AG04449 (cell line): ENCODE measurements around the gene IL20RA.

Source experiments
- CTCF ChIA-PET: fragments of 350-600 bp; formaldehyde crosslinking; extraction: SDS; loops from one replicate; lab custom pipeline; 2021; ENCODE audit warnings: antibody characterized with exemption; lab: Yijun Ruan, JAX
- POLR2A ChIA-PET: fragments of 400-600, 350-600 bp; formaldehyde crosslinking; extraction: SDS; loops from one replicate; lab custom pipeline; 2020; ENCODE audit warnings: antibody characterized with exemption, inconsistent platforms; lab: Yijun Ruan, JAX
- DNase-seq: peaks from one replicate; pipeline ENCODE4 v3.0.0-alpha.2; 2010; ENCODE audit warnings: low read depth, low spot score
- H3K4me3 ChIP-seq: 2 replicates; pipeline ENCODE4 v1.5.1; 2011; ENCODE audit warnings: low read depth, mild to moderate bottlenecking, control low read depth, low read length
- TF ChIP-seq, protein P1 (sequence below): IDR thresholded peaks from one replicate; pipeline ENCODE4 v1.5.1; 2011; ENCODE audit warnings: mild to moderate bottlenecking, moderate library complexity, low read length, control low read depth, inconsistent platforms; ENCODE audit not compliant: insufficient read depth; ENCODE audit errors: missing control alignments

IL20RA gene

DNA sequence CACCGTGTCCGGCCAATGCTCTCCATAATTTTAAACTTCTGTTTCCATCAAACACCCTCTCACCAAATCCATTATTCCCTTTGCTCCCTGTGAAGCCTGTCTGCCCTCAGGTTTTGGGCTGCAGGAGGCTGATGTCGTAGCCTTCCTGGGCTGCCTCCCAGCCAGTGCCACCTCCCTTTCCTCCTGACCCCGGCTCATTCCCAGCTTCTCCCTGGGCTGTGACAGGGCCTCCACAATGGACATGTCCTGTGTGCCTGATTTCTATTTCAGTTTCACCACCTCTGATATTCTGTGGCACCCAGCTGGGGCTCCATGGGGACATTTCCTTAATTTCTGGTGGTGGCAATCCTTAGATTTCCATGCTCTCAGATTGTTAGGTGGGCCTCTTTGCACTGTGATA lies 28.8 kb downstream of the IL20RA start:
- TF ChIP-seq, protein P1, sequence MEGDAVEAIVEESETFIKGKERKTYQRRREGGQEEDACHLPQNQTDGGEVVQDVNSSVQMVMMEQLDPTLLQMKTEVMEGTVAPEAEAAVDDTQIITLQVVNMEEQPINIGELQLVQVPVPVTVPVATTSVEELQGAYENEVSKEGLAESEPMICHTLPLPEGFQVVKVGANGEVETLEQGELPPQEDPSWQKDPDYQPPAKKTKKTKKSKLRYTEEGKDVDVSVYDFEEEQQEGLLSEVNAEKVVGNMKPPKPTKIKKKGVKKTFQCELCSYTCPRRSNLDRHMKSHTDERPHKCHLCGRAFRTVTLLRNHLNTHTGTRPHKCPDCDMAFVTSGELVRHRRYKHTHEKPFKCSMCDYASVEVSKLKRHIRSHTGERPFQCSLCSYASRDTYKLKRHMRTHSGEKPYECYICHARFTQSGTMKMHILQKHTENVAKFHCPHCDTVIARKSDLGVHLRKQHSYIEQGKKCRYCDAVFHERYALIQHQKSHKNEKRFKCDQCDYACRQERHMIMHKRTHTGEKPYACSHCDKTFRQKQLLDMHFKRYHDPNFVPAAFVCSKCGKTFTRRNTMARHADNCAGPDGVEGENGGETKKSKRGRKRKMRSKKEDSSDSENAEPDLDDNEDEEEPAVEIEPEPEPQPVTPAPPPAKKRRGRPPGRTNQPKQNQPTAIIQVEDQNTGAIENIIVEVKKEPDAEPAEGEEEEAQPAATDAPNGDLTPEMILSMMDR, result no peak
- CTCF ChIA-PET, result interaction anchor here (1.0 to 6.3 kb wide), 5 partner anchors 12 to 172 kb away, joined by 3 to 68 read pairs (median 4); no protein-coding TSS in a partner anchor
- DNase-seq, result no peak
- POLR2A ChIA-PET, result no interaction called here
- no peak overlapping the region for H3K4me3 ChIP-seq

DNA sequence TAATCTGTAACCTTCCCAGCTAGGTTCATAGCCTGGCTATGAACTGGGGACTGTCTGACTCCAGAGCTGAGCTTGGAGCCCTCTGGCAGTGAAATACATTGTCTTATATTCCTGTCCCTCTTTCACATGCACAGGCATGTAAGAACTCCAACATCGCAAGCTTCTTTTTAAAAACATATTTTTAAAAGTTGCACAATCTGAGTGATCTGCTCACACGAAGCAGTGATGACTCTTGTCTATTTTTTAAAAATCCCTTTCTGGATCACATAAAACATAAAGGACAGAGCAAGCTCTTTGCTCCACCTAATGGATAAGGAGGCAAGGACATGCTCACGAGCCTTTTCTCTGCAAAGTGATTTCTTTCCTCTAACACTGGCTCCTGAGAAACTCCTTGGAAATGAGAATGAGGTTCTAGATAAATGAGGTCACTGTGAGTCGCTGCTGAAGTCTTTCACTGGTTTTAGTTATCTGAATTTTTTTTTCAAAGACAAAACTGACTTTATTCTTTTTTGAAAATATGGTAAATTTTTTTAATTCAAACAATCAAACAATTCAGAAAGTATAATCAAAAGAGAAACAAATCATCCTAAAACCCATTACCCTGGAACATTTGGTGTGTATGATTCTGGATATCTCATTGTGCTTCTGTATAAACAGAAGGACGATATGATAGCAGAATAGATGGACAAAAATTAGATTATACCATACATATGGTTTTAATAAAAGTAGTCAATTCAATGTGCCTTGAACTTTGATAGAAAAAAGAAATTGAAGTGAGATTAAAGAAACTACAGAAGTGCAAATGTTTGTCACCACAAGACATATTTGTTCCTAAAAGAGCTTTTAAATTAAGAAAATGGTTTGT lies 30.8 kb downstream of the IL20RA start:
- ChIA-PET POLR2A (no interaction called here), CTCF (interaction anchor here (0.9 to 6.3 kb wide), 9 partner anchors 10 to 190 kb away, joined by 3 to 68 read pairs (median 6); no protein-coding TSS in a partner anchor)
- TF ChIP-seq, protein P1, result peak; percentile 48
- H3K4me3 ChIP-seq, result no peak overlapping the region
- DNase-seq, result peak; percentile 44

DNA sequence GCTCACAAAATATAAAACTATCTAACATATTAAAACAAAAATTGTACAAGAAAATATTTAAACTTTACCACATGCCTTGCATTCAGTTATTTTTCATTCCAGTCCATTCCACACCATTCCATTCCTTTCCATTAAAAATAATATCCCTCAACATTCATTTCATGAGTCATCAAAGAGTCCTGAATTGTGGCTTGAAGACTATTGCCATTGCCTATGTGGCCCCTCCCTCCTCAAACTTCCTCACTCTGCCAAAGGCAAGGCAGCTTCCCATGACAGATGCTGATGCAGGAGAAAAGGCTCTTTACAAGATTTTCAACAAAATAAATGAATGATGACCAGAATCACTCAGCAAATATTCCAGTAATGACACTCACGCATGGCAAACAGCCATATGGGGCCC lies 31.7 kb downstream of the IL20RA start:
- CTCF ChIA-PET, result interaction anchor here (0.9 to 6.3 kb wide), 8 partner anchors 9 to 189 kb away, joined by 3 to 68 read pairs (median 6); no protein-coding TSS in a partner anchor
- TF ChIP-seq, protein P1, result no peak
- POLR2A ChIA-PET, result interaction anchor here (0.6 kb wide), 1 partner anchor 218 kb away, joined by 3 read pairs; no protein-coding TSS in a partner anchor
- no peak overlapping the region for H3K4me3 ChIP-seq
- DNase-seq, result peak; percentile 37

DNA sequence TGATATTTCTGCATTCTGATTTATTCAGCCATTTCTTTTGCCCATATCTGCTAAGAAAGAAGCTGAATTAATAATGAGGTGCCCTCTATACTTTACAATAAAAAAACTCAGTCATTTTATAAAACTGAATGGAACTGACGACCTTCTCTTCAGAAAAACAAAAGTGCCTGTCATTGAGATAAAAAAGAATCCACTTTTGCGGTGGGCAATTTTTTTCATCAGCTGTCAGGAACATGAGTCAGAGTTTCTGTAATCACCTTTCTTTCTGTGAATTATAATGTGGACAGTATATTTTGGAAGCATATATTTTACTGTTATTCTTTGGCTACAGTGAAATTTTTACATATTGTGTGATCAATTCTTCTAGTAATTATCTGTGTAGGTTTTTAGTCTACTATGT lies 33.4 kb downstream of the IL20RA start:
- ChIA-PET CTCF (no interaction called here), POLR2A (no interaction called here)
- TF ChIP-seq, protein P1, result no peak

DNA sequence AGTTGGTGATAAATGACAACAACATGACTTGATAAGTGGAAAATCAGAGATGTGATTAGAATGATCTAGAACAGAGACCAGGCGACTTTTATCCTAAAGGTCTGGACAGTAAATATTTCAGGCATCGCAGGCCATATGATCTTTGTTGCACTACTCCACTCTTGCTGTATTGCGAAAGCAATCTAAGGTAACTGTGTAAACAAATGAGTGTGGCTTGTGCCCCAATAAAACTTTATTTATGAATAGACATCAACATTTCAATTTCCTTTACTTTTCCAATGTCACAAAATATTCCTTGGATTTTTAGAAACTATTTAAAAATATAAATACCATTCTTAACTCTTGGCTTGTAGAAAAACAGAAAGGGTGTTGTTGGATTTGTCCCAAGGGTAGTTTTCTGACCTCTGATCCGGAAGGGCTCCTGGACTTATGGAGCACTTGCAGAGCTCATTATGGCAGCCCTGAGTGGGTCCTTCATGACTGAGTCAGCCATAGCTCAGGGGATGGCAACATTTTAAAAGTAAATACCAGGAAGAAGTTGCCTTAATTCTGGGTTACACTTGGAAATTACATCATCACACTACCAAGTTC lies 34.5 kb downstream of the IL20RA start:
- TF ChIP-seq, protein P1, result no peak
- CTCF ChIA-PET, result no interaction called here
- POLR2A ChIA-PET, result no interaction called here
- DNase-seq, result no peak
- no peak overlapping the region for H3K4me3 ChIP-seq

More for the DNA sequence above, 33.4 kb downstream of the IL20RA start:
- no peak for DNase-seq
- H3K4me3 ChIP-seq, result no peak overlapping the region

DNA sequence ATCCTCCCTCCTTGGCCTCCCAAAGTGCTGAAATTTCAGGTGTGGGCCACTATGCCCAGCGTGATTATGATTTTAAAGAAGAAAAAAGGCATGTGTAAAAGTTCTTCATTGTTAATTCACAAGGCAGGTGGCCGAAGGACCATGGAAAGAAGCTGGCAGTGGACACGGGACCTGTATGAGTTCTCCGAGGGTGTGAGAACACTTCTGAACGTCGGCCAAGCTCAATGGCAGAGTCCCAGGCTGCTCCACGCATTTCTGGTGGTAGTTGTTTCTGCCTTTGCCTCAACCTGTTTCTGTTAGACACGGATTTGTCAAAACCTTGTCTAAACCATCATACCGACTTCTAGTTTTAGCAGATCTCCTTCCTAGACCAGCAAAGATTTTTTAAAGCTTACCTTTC lies 36.6 kb downstream of the IL20RA start:
- ChIA-PET CTCF (no interaction called here), POLR2A (no interaction called here)
- no peak for DNase-seq
- H3K4me3 ChIP-seq, result no peak overlapping the region
- TF ChIP-seq, protein P1, result no peak
